ENCODE results near the gene DDHD1. TPM values are rescaled to one million over a fixed set of nuclear protein-coding genes. Genes with fewer than 3 reads are reported as not detected.
"Not testable (repeated sequence)": the region's sequence is repeated elsewhere in the genome, so short reads cannot be mapped to it uniquely, and the experiment has no call there.

DDHD1 gene
- total RNA-seq, 1 experiment from 2014 or later, result 14.0 TPM

DNA sequence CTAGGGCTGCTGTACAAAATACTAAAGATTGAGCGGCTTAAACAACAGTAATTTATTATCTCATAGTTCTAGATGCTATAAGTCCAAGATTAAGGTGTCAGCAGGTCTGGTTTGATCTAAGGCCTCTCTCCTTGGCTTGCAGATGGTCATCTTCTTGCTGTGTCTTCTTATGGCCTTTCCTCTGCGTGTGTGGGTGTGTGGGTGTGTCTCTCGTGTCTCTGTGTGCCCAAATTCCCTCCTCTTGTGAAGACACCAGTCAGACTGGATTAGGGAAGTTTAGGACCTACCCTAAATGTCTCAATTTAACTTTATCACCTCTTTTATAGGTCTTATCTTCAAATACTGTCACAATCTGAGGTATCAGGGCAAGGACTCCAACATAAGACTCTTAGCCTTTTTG lies 28.3 kb downstream of the DDHD1 start:
- no TSS peak for BruUV-seq (replicated peaks)
- H3K27ac Mint-ChIP-seq (ENCODE audit: unreplicated experiment), result no peak overlapping the region

DNA sequence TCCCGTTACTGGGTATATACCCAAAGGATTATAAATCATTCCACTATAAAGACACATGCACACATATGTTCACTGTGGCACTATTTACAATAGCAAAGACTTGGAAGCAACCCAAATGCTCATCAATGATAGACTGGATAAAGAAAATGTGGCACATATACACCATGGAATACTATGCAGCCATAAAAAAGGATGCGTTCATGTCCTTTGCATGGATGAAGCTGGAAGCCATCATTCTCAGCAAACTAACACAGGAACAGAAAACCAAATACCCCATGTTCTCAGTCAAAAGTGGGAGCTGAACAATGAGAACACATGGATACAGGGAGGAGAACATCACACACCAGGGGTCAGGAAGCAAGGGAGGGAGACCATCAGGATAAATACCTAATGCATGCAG lies 31.7 kb downstream of the DDHD1 start:
- H3K27me3 Mint-ChIP-seq (ENCODE audit: unreplicated experiment); DNase-seq; intact Hi-C loops (cut with micrococcal nuclease; ENCODE audit: unreplicated experiment); H3K27ac Mint-ChIP-seq (ENCODE audit: unreplicated experiment); H3K9me3 Mint-ChIP-seq (ENCODE audit: low read depth, unreplicated experiment); H3K36me3 Mint-ChIP-seq (ENCODE audit: insufficient read depth, unreplicated experiment); H3K4me3 Mint-ChIP-seq (ENCODE audit: low read depth, unreplicated experiment); H3K4me1 Mint-ChIP-seq (ENCODE audit: low read depth, unreplicated experiment); CTCF ChIA-PET; BruUV-seq (replicated peaks): not testable (repeated sequence)

More for the DNA sequence above, 28.3 kb downstream of the DDHD1 start:
- Mint-ChIP-seq H3K36me3 (ENCODE audit: insufficient read depth, unreplicated experiment) (no peaks in the 10 kb centered on the region), H3K27me3 (ENCODE audit: unreplicated experiment) (no peaks in the 10 kb centered on the region), H3K4me1 (ENCODE audit: low read depth, unreplicated experiment) (no peaks in the 10 kb centered on the region), H3K4me3 (ENCODE audit: low read depth, unreplicated experiment) (no peak overlapping the region), H3K9me3 (ENCODE audit: low read depth, unreplicated experiment) (no peaks in the 10 kb centered on the region)
- TF ChIP-seq, protein P1, sequence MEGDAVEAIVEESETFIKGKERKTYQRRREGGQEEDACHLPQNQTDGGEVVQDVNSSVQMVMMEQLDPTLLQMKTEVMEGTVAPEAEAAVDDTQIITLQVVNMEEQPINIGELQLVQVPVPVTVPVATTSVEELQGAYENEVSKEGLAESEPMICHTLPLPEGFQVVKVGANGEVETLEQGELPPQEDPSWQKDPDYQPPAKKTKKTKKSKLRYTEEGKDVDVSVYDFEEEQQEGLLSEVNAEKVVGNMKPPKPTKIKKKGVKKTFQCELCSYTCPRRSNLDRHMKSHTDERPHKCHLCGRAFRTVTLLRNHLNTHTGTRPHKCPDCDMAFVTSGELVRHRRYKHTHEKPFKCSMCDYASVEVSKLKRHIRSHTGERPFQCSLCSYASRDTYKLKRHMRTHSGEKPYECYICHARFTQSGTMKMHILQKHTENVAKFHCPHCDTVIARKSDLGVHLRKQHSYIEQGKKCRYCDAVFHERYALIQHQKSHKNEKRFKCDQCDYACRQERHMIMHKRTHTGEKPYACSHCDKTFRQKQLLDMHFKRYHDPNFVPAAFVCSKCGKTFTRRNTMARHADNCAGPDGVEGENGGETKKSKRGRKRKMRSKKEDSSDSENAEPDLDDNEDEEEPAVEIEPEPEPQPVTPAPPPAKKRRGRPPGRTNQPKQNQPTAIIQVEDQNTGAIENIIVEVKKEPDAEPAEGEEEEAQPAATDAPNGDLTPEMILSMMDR (IDR thresholded peaks at IDR 0.05; ENCODE audit: unreplicated experiment), result no peak
- intact Hi-C loops (cut with micrococcal nuclease; ENCODE audit: unreplicated experiment), result no loop called here
- CTCF ChIA-PET, result interaction anchor here (0.8 kb wide), 1 partner anchor 17 kb away, joined by 3 read pairs; no protein-coding TSS in a partner anchor
- DNase-seq, result no peak

DNA sequence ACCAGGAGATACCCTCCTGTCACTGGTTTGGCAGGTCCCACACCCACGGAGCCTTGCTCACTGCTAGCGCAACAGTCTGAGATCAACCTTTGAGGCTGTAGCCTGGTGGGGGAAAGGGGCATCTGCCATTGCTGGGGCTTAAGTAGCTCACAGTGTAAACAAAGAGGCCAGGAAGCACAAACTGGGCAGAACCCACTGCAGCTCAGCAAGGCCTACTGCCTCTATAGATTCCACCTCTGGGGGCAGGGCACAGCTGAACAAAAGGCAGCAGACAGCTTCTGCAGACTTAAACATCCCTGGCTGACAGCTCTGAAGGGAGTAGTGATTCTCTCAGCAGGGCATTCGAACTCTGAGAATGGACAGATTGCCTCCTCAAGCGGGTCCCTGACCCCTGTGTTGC lies 35.6 kb downstream of the DDHD1 start:
- H3K4me1 Mint-ChIP-seq (ENCODE audit: low read depth, unreplicated experiment); H3K27me3 Mint-ChIP-seq (ENCODE audit: unreplicated experiment); CTCF ChIA-PET; H3K4me3 Mint-ChIP-seq (ENCODE audit: low read depth, unreplicated experiment); H3K9me3 Mint-ChIP-seq (ENCODE audit: low read depth, unreplicated experiment); BruUV-seq (replicated peaks); H3K36me3 Mint-ChIP-seq (ENCODE audit: insufficient read depth, unreplicated experiment); intact Hi-C loops (cut with micrococcal nuclease; ENCODE audit: unreplicated experiment); H3K27ac Mint-ChIP-seq (ENCODE audit: unreplicated experiment); DNase-seq: not testable (repeated sequence)

DNA sequence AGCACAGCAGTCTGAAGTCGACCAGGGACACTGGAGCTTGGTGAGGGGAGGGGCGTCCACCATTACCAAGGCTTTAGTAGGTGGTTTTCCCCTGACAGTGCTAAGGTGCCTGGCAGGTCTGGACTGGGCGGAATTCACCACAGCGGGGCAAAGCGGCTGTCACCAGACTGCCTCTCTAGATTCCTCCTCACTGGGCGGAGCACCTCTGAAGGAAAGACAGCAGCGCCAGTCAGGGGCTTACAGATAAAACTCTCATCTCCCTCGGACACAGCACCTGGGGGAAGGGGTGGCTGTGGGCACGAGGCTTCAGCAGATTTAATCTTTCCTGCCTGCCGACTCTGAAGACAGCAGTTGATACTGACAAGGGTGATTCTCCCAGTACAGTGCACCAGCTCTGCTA lies 39.1 kb downstream of the DDHD1 start:
- CTCF ChIA-PET, result no interaction called here
- H3K4me3 Mint-ChIP-seq (ENCODE audit: low read depth, unreplicated experiment), result no peak overlapping the region
- TF ChIP-seq, protein P1 (IDR thresholded peaks at IDR 0.05; ENCODE audit: unreplicated experiment), result no peak
- intact Hi-C loops (cut with micrococcal nuclease; ENCODE audit: unreplicated experiment), result no loop called here
- no peaks in the 10 kb centered on the region for H3K27me3 Mint-ChIP-seq (ENCODE audit: unreplicated experiment)
- H3K36me3 Mint-ChIP-seq (ENCODE audit: insufficient read depth, unreplicated experiment), result no peaks in the 10 kb centered on the region
- H3K27ac Mint-ChIP-seq (ENCODE audit: unreplicated experiment), result no peak overlapping the region
- H3K9me3 Mint-ChIP-seq (ENCODE audit: low read depth, unreplicated experiment), result no peaks in the 10 kb centered on the region
- H3K4me1 Mint-ChIP-seq (ENCODE audit: low read depth, unreplicated experiment), result peaks cover 8% of the 10 kb centered on the region
- BruUV-seq (replicated peaks), result no TSS peak
- DNase-seq, result no peak

DNA sequence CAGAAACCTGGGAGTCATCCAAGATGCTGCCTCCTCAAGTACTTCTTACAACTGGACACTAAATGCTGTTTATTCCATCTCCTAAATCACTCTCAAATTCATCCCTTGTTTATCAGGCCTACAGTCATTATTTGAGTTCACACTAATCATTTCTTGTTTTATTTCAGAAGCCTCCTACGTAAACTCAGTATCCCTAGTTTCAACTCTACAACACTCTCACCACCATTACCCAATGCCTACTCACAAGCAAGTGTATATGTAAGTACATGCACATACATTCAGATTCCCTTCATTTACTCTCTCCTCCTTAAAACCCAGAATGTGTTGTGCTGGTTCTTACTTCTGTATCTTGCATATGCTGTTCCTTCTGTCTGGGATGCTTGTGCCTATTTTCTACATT lies 43.0 kb downstream of the DDHD1 start:
- H3K27me3 Mint-ChIP-seq (ENCODE audit: unreplicated experiment), result no peaks in the 10 kb centered on the region
- H3K9me3 Mint-ChIP-seq (ENCODE audit: low read depth, unreplicated experiment), result no peaks in the 10 kb centered on the region
- CTCF ChIA-PET, result no interaction called here
- no peak overlapping the region for H3K27ac Mint-ChIP-seq (ENCODE audit: unreplicated experiment)
- no peak for DNase-seq
- TF ChIP-seq, protein P1 (IDR thresholded peaks at IDR 0.05; ENCODE audit: unreplicated experiment), result no peak
- no TSS peak for BruUV-seq (replicated peaks)
- peaks cover 7% of the 10 kb centered on the region for H3K4me1 Mint-ChIP-seq (ENCODE audit: low read depth, unreplicated experiment)
- H3K36me3 Mint-ChIP-seq (ENCODE audit: insufficient read depth, unreplicated experiment), result peaks cover 4% of the 10 kb centered on the region
- H3K4me3 Mint-ChIP-seq (ENCODE audit: low read depth, unreplicated experiment), result no peak overlapping the region
- intact Hi-C loops (cut with micrococcal nuclease; ENCODE audit: unreplicated experiment), result no loop called here
